KMS-11 (cell line): ENCODE measurements around the gene ETFBKMT.
"Not testable (repeated sequence)": the region's sequence is repeated elsewhere in the genome, so short reads cannot be mapped to it uniquely, and the experiment has no call there.

Experiments
- H2AFZ ChIP-seq: fragments of 200-600 bp; sonication (generic); 2 replicates; pipeline ENCODE4 v1.6.1; 2016; ENCODE audit warnings: antibody characterized with exemption, mixed run types, low read depth
- H3K27ac ChIP-seq: fragments of 200-600 bp; sonication (generic); 2 replicates; pipeline ENCODE4 v1.6.1; 2016; ENCODE audit warnings: mild to moderate bottlenecking, mixed run types
- H3K27me3 ChIP-seq: fragments of 200-600 bp; sonication (generic); 2 replicates; pipeline ENCODE4 v1.6.1; 2017; ENCODE audit warnings: mild to moderate bottlenecking, low read depth, mixed run types, moderate library complexity; ENCODE audit not compliant: insufficient read depth
- H3K36me3 ChIP-seq: fragments of 200-600 bp; sonication (generic); 2 replicates; pipeline ENCODE4 v1.6.1; 2017; ENCODE audit warnings: mild to moderate bottlenecking, mixed run types; ENCODE audit not compliant: insufficient read depth
- H3K4me1 ChIP-seq: fragments of 200-600 bp; sonication (generic); 2 replicates; pipeline ENCODE4 v1.6.1; 2016; ENCODE audit warnings: mild to moderate bottlenecking, low read depth, mixed run types; ENCODE audit not compliant: poor library complexity, severe bottlenecking
- H3K4me2 ChIP-seq: fragments of 200-600 bp; sonication (generic); 2 replicates; pipeline ENCODE4 v1.7.0; 2016; ENCODE audit warnings: mild to moderate bottlenecking, mixed run types
- H3K4me3 ChIP-seq: fragments of 200-600 bp; sonication (generic); IDR thresholded peaks from 2 replicates; pipeline ENCODE4 v1.6.1; 2017; ENCODE audit warnings: low read depth, low read length, mixed read lengths; ENCODE audit not compliant: insufficient read depth
- H3K79me2 ChIP-seq: fragments of 200-600 bp; sonication (generic); 2 replicates; pipeline ENCODE4 v1.6.1; 2016; ENCODE audit warnings: low read depth, mixed run types; ENCODE audit not compliant: insufficient read depth
- H3K9ac ChIP-seq: fragments of 200-600 bp; sonication (generic); 2 replicates; pipeline ENCODE4 v1.6.1; 2016; ENCODE audit warnings: mild to moderate bottlenecking, mixed run types
- H4K20me1 ChIP-seq: fragments of 200-600 bp; sonication (generic); 2 replicates; pipeline ENCODE4 v1.6.1; 2016; ENCODE audit warnings: mild to moderate bottlenecking, mixed run types; ENCODE audit not compliant: insufficient read depth
- TF ChIP-seq, protein P1 (sequence below): fragments of 200-600 bp; sonication (generic); conservative IDR thresholded peaks from 2 replicates; pipeline ENCODE4 v1.6.1; 2017; ENCODE audit warnings: low read depth, mild to moderate bottlenecking, antibody characterized with exemption, low read length, moderate library complexity, mixed read lengths

Gene ETFBKMT

DNA sequence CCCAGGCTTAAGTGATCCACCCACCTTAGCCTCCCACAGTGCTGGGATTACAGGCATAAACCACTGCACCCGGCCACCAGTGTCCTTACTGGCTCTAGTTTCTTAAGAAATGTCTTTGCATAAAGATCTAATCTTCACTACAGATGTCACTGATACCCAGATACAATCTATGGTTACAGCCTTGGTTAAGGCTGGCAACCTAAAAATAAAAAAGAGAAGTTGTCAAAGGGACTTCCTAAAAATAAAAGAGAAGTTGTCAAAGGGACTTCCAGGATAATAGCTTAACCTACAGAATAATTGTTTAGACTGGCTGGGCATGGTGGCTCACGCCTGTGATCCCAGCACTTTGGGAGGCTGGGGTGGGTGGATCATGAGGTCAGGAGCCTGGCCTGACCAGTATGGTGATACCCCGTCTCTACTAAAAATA is 27.6 kb downstream of the ETFBKMT start:
- Histone ChIP-seq H3K9ac (no peak overlapping the region), H4K20me1 (no peaks in the 10 kb centered on the region), H3K27me3 (no peaks in the 10 kb centered on the region), H3K36me3 (no peaks in the 10 kb centered on the region), H3K4me2 (no peak overlapping the region), H3K4me1 (peaks cover 5% of the 10 kb centered on the region), H3K4me3 (no peak overlapping the region), H2AFZ (no peak overlapping the region), H3K79me2 (no peaks in the 10 kb centered on the region), H3K27ac (no peak overlapping the region)
- TF ChIP-seq, protein P1, sequence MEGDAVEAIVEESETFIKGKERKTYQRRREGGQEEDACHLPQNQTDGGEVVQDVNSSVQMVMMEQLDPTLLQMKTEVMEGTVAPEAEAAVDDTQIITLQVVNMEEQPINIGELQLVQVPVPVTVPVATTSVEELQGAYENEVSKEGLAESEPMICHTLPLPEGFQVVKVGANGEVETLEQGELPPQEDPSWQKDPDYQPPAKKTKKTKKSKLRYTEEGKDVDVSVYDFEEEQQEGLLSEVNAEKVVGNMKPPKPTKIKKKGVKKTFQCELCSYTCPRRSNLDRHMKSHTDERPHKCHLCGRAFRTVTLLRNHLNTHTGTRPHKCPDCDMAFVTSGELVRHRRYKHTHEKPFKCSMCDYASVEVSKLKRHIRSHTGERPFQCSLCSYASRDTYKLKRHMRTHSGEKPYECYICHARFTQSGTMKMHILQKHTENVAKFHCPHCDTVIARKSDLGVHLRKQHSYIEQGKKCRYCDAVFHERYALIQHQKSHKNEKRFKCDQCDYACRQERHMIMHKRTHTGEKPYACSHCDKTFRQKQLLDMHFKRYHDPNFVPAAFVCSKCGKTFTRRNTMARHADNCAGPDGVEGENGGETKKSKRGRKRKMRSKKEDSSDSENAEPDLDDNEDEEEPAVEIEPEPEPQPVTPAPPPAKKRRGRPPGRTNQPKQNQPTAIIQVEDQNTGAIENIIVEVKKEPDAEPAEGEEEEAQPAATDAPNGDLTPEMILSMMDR = no peak

DNA sequence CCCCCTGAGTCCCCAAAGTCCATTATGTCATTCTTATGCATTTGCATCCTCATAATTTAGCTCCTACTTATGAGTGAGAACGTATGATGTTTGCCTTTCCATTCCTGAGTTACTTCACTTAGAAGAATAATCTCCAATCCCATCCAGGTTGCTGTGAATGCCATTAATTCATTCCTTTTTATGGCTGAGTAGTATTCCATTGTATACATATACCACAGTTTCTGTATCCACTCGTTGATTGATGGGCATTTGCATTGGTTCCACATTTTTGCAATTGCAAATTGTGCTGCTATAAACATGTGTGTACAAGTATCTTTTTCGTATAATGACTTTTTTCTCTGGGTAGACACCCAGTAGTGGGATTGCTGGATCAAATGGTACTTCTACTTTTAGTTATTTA is 30.4 kb downstream of the ETFBKMT start:
- not testable (repeated sequence) for H3K27me3 ChIP-seq, H2AFZ ChIP-seq, H3K4me1 ChIP-seq, H3K4me2 ChIP-seq, H3K79me2 ChIP-seq, H3K4me3 ChIP-seq, H4K20me1 ChIP-seq, H3K9ac ChIP-seq, H3K36me3 ChIP-seq, H3K27ac ChIP-seq

DNA sequence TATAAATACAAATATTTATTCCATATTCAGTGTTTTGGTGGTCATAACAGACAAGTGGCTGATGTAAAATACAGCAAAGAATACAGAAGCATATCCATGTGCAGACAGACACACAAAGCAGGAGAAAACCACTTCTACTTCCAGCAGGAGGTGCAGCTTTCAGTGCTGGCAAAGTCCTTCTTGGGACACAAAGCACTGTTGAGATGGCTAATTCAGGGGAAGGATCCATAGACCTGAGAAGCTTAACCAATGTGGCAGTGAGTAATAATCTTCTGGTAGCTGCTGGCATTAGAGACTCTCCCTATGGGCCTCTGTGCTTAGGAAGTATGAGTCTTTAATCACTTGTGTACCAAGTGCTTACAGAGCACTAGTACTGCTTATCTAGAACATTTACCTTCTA is 42.6 kb downstream of the ETFBKMT start:
- Histone ChIP-seq H3K36me3 (no peaks in the 10 kb centered on the region), H3K9ac (no peak overlapping the region), H2AFZ (no peak overlapping the region), H3K4me3 (no peak overlapping the region), H3K4me1 (no peaks in the 10 kb centered on the region), H3K79me2 (no peaks in the 10 kb centered on the region), H4K20me1 (no peaks in the 10 kb centered on the region), H3K27me3 (no peaks in the 10 kb centered on the region), H3K27ac (no peak overlapping the region), H3K4me2 (no peak overlapping the region)
- TF ChIP-seq, protein P1 = no peak

DNA sequence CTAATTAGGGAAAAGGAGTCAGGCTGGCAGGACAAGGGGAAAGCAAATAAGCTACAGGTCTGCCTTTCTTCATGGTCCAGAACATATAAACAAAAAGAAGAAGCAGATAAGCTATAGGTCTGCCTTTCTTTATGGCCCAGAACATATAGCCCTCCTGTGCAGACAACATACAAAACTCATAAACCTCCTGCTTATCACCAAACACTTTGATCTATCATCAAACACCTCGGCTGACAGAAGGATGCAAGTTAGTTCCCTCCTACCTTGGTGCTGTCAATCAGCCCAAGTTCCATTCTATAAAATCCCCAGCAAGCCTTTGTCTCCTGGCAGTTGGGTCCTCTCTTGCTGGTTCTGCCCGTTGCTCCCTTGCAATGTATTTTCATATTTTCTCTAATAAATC is 46.1 kb downstream of the ETFBKMT start:
- H3K27me3 ChIP-seq = no peaks in the 10 kb centered on the region
- H3K36me3 ChIP-seq = no peaks in the 10 kb centered on the region
- no peak overlapping the region for H3K4me2 ChIP-seq
- no peak overlapping the region for H3K9ac ChIP-seq
- H3K27ac ChIP-seq = no peak overlapping the region
- H2AFZ ChIP-seq = no peak overlapping the region
- no peaks in the 10 kb centered on the region for H3K79me2 ChIP-seq
- no peaks in the 10 kb centered on the region for H4K20me1 ChIP-seq
- no peak overlapping the region for H3K4me3 ChIP-seq
- H3K4me1 ChIP-seq = no peaks in the 10 kb centered on the region
- TF ChIP-seq, protein P1 = no peak

DNA sequence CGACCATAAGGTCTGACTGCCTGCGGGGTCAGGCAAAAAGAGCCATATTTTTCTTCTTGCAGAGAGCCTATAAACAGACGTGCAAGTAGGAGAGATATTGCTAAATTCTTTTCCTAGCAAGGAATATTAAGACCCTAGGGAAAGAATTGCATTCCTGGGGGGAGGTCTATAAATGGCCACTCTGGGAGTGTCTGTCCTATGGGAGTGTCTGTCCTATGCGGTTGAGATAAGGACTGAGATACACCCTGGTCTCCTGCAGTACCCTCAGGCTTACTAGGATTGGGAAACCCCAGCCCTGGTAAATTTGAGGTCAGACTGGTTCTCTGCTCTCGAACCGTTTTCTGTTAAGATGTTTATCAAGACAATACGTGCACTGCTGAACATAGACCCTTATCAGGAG is 48.6 kb downstream of the ETFBKMT start:
- not testable (repeated sequence) for H3K4me2 ChIP-seq, H3K36me3 ChIP-seq, H3K4me1 ChIP-seq, H3K27ac ChIP-seq, H4K20me1 ChIP-seq, H3K27me3 ChIP-seq, H3K79me2 ChIP-seq, H3K9ac ChIP-seq, H2AFZ ChIP-seq, H3K4me3 ChIP-seq
